NAMALWA (cell line): ENCODE measurements around the gene NPHP4.
"Not testable (repeated sequence)": the region's sequence is repeated elsewhere in the genome, so short reads cannot be mapped to it uniquely, and the experiment has no call there.

Experiments
- DNase-seq: peaks from one replicate; pipeline ENCODE4 v3.0.0-alpha.2; 2015; ENCODE audit warnings: low spot score

The NPHP4 gene

DNA sequence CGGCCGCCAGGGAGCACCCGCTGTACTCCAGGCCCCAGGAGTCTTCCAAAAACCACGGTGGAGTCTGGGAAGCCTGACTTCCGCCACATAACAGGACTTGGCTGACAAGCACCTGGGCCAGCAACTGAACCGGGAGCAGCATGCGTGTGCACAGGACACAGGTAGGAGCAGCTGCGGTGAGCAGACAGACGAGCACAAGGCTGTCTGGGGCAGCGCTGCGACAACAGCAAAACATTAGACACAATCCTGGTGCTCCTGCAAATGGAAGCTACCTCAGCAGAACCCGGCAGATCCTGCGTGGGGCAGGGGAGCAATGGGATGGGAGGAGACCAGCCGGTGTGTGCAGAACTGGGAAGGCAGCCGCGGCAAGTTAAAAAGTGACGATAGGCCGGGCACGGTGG lies 80.4 kb downstream of the NPHP4 start:
- no peak for DNase-seq

DNA sequence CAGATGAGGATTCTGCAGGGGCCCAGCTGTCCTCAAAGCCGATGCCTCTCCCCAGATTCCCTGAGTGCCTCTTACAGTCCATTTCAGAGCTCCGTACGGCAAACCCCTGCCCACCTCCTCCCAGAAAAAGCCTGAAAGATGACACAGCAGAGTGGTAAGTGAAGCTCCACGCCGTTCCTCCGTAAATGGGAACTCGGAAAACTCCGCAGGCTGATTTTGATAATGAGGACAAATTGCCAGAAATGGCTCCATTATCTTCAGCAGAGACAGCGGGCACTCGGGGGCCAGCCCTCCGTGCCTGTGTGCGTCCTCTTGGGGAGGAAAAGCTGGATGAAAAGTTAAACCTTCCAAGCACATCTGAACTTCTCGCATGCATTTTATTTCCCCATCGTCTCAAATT lies 81.1 kb downstream of the NPHP4 start:
- no peak for DNase-seq

- DNase-seq: no peak
Observed at GRCh38 chr1:5910666-5911065, 81.6 kb downstream of the NPHP4 start.

DNA sequence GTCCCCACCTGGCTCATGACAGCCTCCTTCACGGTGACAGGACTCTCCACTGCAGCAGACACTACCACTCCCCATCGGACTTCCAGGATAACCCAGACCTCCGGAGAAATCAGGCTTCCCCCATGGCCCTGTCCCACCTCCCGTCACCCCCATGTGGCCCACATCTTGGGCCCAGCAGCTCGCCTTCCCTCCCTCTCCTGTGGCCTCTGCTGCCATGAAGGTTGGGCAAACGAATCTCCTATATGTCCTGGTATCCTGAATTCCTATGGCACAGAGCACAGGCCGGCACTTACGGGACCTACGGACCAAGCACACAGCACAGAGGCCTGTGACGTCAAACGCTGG lies 82.0 kb downstream of the NPHP4 start:
- no peak for DNase-seq

- DNase-seq: no peak
Observed at GRCh38 chr1:5909576-5910275, 82.5 kb downstream of the NPHP4 start.

DNA sequence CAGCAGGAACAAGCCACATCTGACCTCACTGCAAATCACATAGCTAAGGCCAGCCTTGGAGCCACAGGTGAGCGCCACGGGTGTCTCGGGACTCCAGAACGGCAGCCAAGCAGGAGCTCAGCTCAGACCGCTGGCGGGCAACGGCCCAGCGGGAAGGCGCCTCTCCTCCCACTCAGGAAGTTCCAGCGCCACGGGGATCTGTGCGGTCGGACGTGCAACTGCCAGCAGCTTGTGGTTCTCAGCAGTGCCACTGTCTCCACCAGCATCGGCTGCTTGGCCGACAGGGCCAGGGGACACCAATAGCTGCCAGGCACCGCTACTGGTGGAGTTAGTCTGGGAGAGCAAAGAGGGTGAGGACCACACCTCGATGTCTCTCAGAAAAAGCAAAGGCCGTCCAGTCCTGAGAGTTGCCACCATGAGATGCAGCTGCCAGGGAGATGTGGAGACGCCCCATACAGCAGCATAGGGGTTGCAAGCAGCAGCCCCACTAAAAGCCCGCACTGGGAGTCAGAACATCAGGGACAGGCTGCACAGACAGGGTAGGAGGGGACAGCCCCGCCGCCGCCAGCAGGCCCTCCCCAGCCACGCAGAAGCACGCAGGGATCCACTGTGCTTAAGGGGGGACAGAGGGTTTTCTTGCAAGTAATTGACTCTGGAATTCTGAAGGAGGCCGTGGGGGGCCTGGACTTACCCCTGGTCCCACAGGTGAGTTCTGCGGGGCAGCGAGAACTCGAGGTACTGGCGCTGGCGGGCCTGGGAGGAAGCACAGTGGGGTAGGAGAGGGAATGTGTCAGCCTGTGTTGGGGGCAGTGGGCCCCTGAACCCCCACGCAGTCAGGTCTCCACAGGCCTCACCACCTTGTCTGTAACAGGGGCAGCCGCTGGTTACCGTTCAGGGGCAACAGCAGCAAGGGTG lies 83.5 kb downstream of the NPHP4 start:
- DNase-seq: no peak

DNA sequence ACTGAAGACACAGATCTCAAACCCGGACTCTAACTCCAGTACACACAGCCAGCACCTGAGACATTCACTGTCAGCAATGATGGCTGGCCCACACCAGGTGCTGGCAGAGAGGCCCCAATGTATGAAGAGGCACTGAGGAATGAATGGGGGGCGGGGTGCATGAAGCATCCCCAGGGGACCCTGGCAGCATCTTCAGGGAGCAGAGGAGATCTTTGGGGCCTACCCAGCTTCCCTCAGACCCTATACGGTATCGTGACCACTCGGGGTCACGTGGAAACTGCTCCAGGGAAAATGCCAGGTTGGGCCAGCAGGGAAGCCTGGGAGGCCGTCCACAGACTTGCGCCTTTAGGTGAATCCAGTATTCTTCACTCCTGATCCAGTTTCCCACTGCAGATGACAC lies 84.3 kb downstream of the NPHP4 start:
- no peak for DNase-seq

GRCh38 chr1:5907386-5907785 lies 84.8 kb downstream of the NPHP4 start:
- no peak for DNase-seq

GRCh38 chr1:5906966-5907365 lies 85.3 kb downstream of the NPHP4 start:
- no peak for DNase-seq

DNA sequence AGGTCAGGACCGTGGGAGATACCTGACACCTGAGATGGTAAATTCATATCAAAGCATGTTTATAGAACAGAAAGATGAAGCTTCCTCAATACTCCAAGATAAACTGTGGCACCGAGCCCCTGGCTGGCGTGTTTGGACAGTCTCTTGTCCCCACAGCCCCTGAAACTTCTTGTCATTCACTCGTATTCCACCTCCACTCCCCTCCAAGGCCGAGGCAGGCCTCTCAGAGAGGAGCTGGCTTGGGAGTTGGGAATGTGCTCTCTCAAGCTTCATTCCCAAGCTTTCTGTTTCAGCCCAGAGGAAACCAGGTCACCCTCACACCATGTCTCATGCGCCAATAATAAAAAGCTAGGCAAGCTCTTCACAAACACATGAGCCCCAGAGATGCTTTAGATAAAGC lies 86.1 kb downstream of the NPHP4 start:
- DNase-seq: no peak

DNA sequence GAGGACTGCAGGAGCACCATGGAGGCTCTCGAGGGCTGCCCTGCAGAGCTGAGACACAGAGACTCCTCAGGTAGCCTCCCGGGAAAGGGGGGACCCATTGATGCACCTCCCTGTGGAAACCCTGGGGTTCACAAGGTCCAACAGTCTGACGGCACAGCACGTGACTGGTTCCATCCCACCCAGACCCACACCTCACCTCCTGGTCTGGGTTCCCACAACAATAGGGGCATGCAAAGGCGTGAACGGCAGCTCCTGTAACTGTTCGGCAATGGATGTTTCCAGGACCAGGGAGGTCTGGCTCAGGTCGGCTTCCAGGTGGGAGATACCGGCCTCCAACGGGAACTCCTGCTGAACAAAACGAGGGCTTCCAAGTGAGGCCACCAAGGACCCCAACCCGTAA lies 86.8 kb downstream of the NPHP4 start:
- no peak for DNase-seq

GRCh38 chr1:5904551-5904950 lies 87.7 kb downstream of the NPHP4 start:
- DNase-seq: no peak

DNA sequence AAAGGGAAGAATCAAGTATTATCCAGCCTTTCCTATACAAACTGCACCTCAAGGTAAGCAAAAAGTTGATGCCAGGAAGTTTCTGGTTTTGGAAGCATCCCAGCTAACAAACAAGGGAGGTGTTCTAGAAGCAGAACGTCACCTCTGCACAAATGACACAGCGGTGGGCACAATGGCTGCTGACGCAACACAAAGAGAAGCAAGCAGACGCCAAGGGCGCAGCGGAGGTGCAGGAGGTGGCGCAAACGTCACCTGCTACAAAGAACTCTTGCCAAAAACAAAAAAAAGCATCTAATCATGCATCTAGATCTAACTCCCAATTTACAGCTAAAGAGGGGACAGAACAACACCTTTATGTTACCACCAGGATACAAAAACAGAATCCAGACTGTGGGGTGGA lies 88.5 kb downstream of the NPHP4 start:
- no peak for DNase-seq

GRCh38 chr1:5903031-5903430 lies 89.2 kb downstream of the NPHP4 start:
- DNase-seq: no peak

DNA sequence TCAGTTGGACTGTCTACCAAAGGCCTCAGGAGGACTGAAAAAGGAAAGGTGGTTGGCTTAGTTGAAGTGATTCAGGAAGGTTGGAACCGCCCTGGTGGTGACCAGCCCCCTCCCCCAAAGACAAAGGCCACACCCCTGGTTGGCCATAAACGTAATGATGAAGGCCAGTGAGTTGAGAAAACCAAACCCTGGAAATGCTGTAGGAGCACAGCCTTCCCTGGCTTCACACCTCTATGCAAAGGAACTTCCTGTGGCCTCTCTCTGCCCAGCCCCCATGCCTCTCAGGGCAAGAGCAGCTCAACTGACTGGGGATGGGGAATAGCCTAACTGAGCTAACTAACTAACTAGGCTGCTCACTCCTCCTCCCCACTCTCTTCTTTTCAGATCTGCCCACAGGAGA lies 90.4 kb downstream of the NPHP4 start:
- DNase-seq: no peak

DNA sequence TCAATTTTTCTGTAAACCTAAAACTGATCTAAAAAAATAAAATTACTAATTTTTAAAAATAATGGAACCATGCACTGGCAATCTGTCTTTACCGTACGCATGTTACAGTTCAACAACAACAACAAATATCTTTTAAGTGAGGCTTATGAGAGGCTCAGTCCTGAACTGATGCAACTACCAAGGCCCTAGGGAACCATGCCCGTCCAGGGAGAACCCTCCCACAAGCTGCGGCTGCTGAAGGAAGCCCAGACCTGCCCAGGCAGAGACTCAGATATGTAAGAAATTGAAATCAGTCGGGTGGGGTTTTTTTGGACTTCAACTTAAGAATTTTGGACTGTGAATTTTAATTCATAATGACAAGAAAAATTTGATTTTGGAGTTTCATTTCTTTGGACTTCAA lies 91.1 kb downstream of the NPHP4 start:
- no peak for DNase-seq

DNA sequence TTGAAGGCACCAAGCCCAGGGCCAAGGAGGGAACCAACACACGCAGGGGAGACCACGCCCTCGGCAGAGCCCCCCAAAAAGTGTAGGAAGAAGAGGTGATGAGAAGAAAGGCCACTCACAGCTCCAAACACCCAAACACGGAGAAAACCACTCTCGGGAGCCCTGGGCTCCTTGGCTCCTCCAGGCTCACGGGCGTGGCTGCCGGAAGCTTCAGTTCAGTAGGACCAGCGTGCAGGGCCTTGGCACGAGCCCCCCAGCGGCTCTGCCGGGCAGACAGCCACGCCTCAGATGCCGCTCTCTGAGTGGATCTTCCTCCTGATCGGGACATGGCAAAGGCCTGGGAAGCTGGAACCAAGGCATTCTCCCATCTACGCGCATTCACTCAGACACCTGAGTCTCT lies 94.0 kb downstream of the NPHP4 start:
- no peak for DNase-seq

GRCh38 chr1:5896706-5897660 lies 95.2 kb downstream of the NPHP4 start:
- no peak for DNase-seq

DNA sequence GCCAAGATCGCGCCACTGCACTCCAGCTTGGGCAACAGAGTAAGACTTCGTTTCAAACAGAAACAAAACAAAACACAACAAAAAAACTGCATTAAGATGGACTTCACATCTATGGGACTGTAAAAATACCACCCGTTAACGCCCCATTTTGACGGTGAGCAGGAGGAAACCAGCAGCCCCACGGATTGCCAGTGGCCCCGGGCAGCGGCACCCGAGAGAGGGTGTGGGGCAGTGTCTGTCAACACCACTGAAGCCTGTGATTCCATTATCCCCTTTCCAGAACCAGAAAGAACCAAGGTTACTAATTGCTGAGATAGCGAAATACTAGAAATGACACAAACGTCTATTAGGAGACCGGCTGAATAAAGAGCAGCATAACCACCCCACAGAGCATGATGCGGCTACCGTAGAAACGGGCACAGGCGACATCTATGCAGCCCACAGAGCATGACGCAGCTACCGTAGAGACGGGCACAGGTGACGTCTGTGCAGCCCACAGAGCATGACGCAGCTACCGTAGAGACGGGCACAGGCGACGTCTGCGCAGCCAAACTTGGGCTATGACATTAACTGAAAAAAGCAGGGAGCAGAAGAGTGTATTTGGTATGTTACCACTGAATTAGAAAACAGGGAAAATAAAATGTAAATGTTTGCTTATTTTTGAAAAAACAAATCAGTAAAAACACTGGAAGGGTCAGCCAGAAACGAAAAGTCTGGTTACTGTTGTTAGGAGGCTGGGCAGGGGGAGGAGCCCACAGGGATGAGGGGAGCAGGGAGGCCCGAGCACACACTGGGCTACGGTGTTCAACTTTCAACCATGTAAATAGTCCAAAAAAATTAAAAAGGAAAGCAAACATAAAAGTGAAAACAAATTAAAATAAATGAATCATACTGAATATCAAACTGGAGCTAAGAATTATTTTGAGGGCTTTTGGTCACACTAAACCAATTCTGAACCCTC lies 96.5 kb downstream of the NPHP4 start:
- no peak for DNase-seq

DNA sequence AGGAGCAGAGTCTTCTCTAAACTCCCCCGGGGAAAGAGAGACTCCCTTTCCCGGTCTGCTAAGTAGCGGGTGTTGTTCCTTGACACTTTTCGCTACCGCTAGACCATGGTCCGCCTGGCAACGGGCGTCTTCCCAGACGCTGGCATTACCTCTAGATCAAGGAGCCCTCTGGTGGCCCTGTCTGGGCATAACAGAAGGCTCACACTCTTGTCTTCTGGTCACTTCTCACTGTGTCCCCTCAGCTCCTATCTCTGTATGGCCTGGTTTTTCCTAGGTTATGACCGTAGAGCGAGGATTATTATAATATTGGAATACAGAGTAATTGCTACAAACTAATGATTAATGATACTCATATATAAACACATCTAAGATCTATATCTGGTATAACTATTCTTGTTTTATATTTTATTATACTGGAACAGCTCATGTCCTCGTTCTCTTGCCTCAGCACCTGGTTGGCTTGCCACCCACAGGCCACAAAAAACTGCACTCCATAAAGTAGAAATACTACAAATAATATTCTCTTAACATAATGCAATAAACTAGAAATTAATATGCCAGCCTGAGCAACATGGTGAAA lies 98.4 kb downstream of the NPHP4 start:
- DNase-seq: not testable (repeated sequence)

DNA sequence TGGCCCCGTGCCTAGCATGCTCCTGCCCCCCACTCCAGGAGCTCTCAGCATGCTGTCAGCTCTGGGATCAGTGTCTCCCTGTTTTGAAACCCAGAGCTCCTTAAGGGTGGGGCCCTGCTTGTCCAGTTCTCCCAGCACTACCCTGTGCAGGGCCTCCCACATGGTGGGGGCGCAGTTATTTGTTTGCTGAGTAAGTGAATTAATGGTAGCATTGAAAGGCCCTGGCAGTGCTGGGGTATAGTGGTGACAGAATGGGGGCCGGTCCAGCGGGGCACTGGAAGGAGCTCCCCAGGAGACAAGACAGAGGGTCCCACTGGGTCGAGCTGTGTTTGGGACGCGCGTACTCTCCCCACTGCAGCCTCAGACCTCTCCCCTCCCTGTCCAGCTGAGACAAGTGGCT lies 99.9 kb downstream of the NPHP4 start:
- no peak for DNase-seq
